ENCODE measurements around the gene GLDN.

GLDN gene

GRCh38 chr15:51341366-51342226 lies at the start of gene GLDN:
GLDN (plus strand) TSS chr15:51341655; CDS start chr15:51341685, 30 bp downstream.
- H3K4me1 ChIP-seq (ENCODE audit: low read depth, poor library complexity, severe bottlenecking): peaks cover 15% of the 10 kb centered on the region
- no peak within 1 kb of the TSS for H2AFZ ChIP-seq (ENCODE audit: low read depth)
- no peaks in the 10 kb centered on the region for H3K27me3 ChIP-seq (ENCODE audit: insufficient read depth, low read depth)
- H3K4me3 ChIP-seq (IDR thresholded peaks at IDR 0.05; ENCODE audit: insufficient read depth, low read depth, low read length): no peak within 1 kb of the TSS
- no peaks in the 10 kb centered on the region for H3K79me2 ChIP-seq (ENCODE audit: insufficient read depth, low read depth)
- TF ChIP-seq CTCF (conservative IDR thresholded peaks at IDR 0.05; ENCODE audit: low read depth, low read length): no peak
- no peak within 1 kb of the TSS for H3K9ac ChIP-seq
- no peaks in the 10 kb centered on the region for H3K36me3 ChIP-seq (ENCODE audit: insufficient read depth)
- H4K20me1 ChIP-seq (ENCODE audit: insufficient read depth): no peaks in the 10 kb centered on the region
- no peak within 1 kb of the TSS for H3K27ac ChIP-seq
- H3K4me2 ChIP-seq: no peak within 1 kb of the TSS

GRCh38 chr15:51298620-51299019 lies 42.8 kb upstream of the GLDN start:
- Histone ChIP-seq H3K79me2 (ENCODE audit: insufficient read depth, low read depth) (no peaks in the 10 kb centered on the region), H2AFZ (ENCODE audit: low read depth) (no peak overlapping the region), H3K4me3 (IDR thresholded peaks at IDR 0.05; ENCODE audit: insufficient read depth, low read depth, low read length) (no peak overlapping the region), H4K20me1 (ENCODE audit: insufficient read depth) (no peaks in the 10 kb centered on the region), H3K4me1 (ENCODE audit: low read depth, poor library complexity, severe bottlenecking) (peaks cover 7% of the 10 kb centered on the region), H3K27me3 (ENCODE audit: insufficient read depth, low read depth) (no peaks in the 10 kb centered on the region), H3K9ac (no peak overlapping the region), H3K36me3 (ENCODE audit: insufficient read depth) (no peaks in the 10 kb centered on the region), H3K4me2 (no peak overlapping the region), H3K27ac (no peak overlapping the region)
- TF ChIP-seq CTCF (conservative IDR thresholded peaks at IDR 0.05; ENCODE audit: low read depth, low read length): no peak

- H3K27me3 ChIP-seq (ENCODE audit: insufficient read depth, low read depth): no peaks in the 10 kb centered on the region
- TF ChIP-seq CTCF (conservative IDR thresholded peaks at IDR 0.05; ENCODE audit: low read depth, low read length): no peak
These were observed 42.1 kb upstream of the GLDN start for GRCh38 chr15:51299187-51300015.

GRCh38 chr15:51302480-51302879 lies 39.0 kb upstream of the GLDN start:
- no peak for TF ChIP-seq CTCF (conservative IDR thresholded peaks at IDR 0.05; ENCODE audit: low read depth, low read length)
- peaks cover 7% of the 10 kb centered on the region for H3K4me1 ChIP-seq (ENCODE audit: low read depth, poor library complexity, severe bottlenecking)
- H3K27me3 ChIP-seq (ENCODE audit: insufficient read depth, low read depth): no peaks in the 10 kb centered on the region
- peak overlapping the region; percentile 21 for H2AFZ ChIP-seq (ENCODE audit: low read depth)
- no peaks in the 10 kb centered on the region for H3K79me2 ChIP-seq (ENCODE audit: insufficient read depth, low read depth)
- no peak overlapping the region for H3K9ac ChIP-seq
- H3K4me2 ChIP-seq: no peak overlapping the region
- H3K36me3 ChIP-seq (ENCODE audit: insufficient read depth): no peaks in the 10 kb centered on the region
- H3K4me3 ChIP-seq (IDR thresholded peaks at IDR 0.05; ENCODE audit: insufficient read depth, low read depth, low read length): no peak overlapping the region
- no peak overlapping the region for H3K27ac ChIP-seq
- H4K20me1 ChIP-seq (ENCODE audit: insufficient read depth): no peaks in the 10 kb centered on the region

More at GRCh38 chr15:51299187-51300015, 42.1 kb upstream of the GLDN start:
- no peak overlapping the region for H3K4me2 ChIP-seq
- no peak overlapping the region for H3K4me3 ChIP-seq (IDR thresholded peaks at IDR 0.05; ENCODE audit: insufficient read depth, low read depth, low read length)
- no peaks in the 10 kb centered on the region for H3K36me3 ChIP-seq (ENCODE audit: insufficient read depth)
- H2AFZ ChIP-seq (ENCODE audit: low read depth): no peak overlapping the region
- H3K4me1 ChIP-seq (ENCODE audit: low read depth, poor library complexity, severe bottlenecking): peaks cover 7% of the 10 kb centered on the region
- H3K27ac ChIP-seq: no peak overlapping the region
- H3K79me2 ChIP-seq (ENCODE audit: insufficient read depth, low read depth): no peaks in the 10 kb centered on the region
- no peaks in the 10 kb centered on the region for H4K20me1 ChIP-seq (ENCODE audit: insufficient read depth)
- no peak overlapping the region for H3K9ac ChIP-seq
